RWPE1 (cell line): Measurements from ENCODE around the gene FKBP1B.

Experiments
- CTCF ChIA-PET: fragments of 350-600 bp; sonication (Branson Sonifier 250); formaldehyde crosslinking; extraction: SDS; loops from one replicate; lab custom pipeline; 2021; lab: Yijun Ruan, JAX
- POLR2A ChIA-PET: fragments of 400-600 bp; formaldehyde crosslinking; extraction: SDS; loops from one replicate; lab custom pipeline; 2020; ENCODE audit warnings: antibody characterized with exemption; ENCODE audit not compliant: low non-redundant PET; lab: Yijun Ruan, JAX
- DNase-seq: peaks from one replicate; pipeline ENCODE4 v3.0.0; 2012; ENCODE audit warnings: low spot score
- H3K27ac ChIP-seq: fragments of 450-650 bp; 2 replicates; pipeline ENCODE4 v1.5.1; 2017
- CTCF ChIP-seq: fragments of 450-650 bp; conservative IDR thresholded peaks from 2 replicates; pipeline ENCODE4 v1.5.1; 2017; ENCODE audit warnings: low read depth, mild to moderate bottlenecking

The FKBP1B gene

GRCh38 chr2:24049485-24050021 is at the start of gene FKBP1B:
FKBP1B (plus strand) TSS chr2:24049741; CDS start chr2:24049850, 109 bp downstream.
- no peak for TF ChIP-seq CTCF
- ChIA-PET CTCF (no interaction called here), POLR2A (interaction anchor here (1.0 kb wide), 1 partner anchor 123 kb away, joined by 3 read pairs; the partner anchor contains the start of gene ATAD2B)

GRCh38 chr2:24007693-24008092 is 41.8 kb upstream of the FKBP1B start:
- ChIA-PET POLR2A (no interaction called here), CTCF (no interaction called here)
- DNase-seq, result no peak
- H3K27ac ChIP-seq, result no peak overlapping the region
- TF ChIP-seq CTCF, result no peak

More at GRCh38 chr2:24049485-24050021, at the start of gene FKBP1B:
- peak within 1 kb of the TSS; percentile 32 for H3K27ac ChIP-seq
- DNase-seq, result peak; percentile 51

- TF ChIP-seq CTCF, result no peak
- POLR2A ChIA-PET, result no interaction called here
- CTCF ChIA-PET, result no interaction called here
- DNase-seq, result no peak
- no peak overlapping the region for H3K27ac ChIP-seq
Observed at GRCh38 chr2:24008672-24009366, 40.7 kb upstream of the FKBP1B start.

- H3K27ac ChIP-seq, result no peak overlapping the region
- ChIA-PET POLR2A (no interaction called here), CTCF (no interaction called here)
- no peak for DNase-seq
- TF ChIP-seq CTCF, result no peak
Observed at GRCh38 chr2:24009367-24009679, 40.2 kb upstream of the FKBP1B start.

GRCh38 chr2:24009680-24010476 is 39.7 kb upstream of the FKBP1B start, which contains the start of gene MFSD2B:
MFSD2B (plus strand) TSS chr2:24010085; CDS start chr2:24010097, 12 bp downstream.
- no peak within 1 kb of the TSS for H3K27ac ChIP-seq
- no peak for DNase-seq
- CTCF ChIA-PET, result interaction anchor here (0.7 to 1.4 kb wide), 2 partner anchors 75 to 83 kb away, joined by 3 read pairs; partner anchors contain the start of genes ATAD2B and TP53I3
- no peak for TF ChIP-seq CTCF
- POLR2A ChIA-PET, result no interaction called here
